Activated naive CD4-positive, alpha-beta T cell treated with anti-CD3 and anti-CD28 coated beads, Interleukin-2, amount 50 U/mL, for 72 hours (primary cell): ENCODE results near the gene FREM1. TPM values are rescaled to one million over a fixed set of nuclear protein-coding genes. Genes with fewer than 3 reads are reported as not detected.

Source experiments
- ATAC-seq, 2 donors: fragments of 150-1000 bp; cut with Tn5 transposase; 2 replicates each; pipeline ENCODE4 v1.10.0; 2021; ENCODE audit warnings: mild to moderate bottlenecking in 2 of 2, moderate library complexity in 2 of 2
- DNase-seq, 2 donors: peaks; one replicate each; pipeline ENCODE4 v3.0.0; 2021 to 2022; ENCODE audit warnings: low spot score in 2 of 2
- H3K27ac Mint-ChIP-seq, 2 donors: one replicate each; pipeline ENCODE4 v1.8.0; 2022; ENCODE audit warnings: mild to moderate bottlenecking in 2 of 2, mixed read lengths in 2 of 2
- H3K36me3 Mint-ChIP-seq, 2 donors: one replicate each; pipeline ENCODE4 v1.8.0; 2022; ENCODE audit warnings: mixed read lengths in 2 of 2
- H3K9me3 Mint-ChIP-seq, 2 donors: one replicate each; pipeline ENCODE4 v1.8.0; 2022; ENCODE audit warnings: mixed read lengths in 2 of 2
- total RNA-seq, 2 donors: library from RNA; stranded (reverse); gene quantifications; one replicate each; pipeline ENCODE4 v1.2.3, GENCODE V29; 2022

The FREM1 gene
- total RNA-seq, 2 donors from 2014 or later, result 0.23 TPM; not detected in 1

DNA sequence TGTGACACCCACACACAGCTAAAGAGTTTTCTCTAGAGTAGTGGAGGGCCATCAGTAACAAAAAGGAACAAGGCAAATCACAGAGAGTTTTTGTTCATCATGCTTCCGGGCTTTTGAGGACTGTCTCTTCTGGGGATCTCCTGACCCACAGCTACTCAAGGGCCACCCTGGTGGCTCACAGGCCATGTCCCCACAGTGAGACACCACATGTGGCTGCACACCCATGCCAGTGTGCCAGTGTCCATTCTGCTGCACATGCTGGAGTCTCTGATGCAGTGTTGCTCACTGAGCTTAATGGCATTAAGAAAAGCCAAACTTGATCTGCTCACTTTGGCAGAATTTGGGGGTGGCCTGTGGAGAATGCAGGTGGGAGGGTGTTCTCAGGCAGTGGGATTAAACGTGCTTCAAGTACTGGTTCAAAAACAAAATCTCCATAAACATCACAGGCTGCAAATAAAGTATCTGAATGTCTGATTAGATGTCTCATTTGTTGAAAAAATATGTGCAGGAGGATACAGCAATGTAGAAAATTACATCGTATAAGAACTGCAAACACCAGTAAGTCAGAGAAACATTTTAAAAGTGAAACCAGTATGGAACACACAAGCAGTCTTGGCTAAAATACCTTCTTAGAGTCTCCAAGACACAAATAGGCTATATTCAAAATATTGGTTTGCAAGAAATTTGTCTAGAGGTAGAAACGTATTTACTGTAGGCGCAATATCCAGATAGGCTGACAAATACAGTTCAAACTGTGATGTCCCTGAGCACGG, 11.0 kb downstream of the FREM1 start:
- no peak for ATAC-seq
- Mint-ChIP-seq H3K27ac (no peak overlapping the region), H3K9me3 (no peaks in the 10 kb centered on the region), H3K36me3 (no peaks in the 10 kb centered on the region)
- no peak for DNase-seq

DNA sequence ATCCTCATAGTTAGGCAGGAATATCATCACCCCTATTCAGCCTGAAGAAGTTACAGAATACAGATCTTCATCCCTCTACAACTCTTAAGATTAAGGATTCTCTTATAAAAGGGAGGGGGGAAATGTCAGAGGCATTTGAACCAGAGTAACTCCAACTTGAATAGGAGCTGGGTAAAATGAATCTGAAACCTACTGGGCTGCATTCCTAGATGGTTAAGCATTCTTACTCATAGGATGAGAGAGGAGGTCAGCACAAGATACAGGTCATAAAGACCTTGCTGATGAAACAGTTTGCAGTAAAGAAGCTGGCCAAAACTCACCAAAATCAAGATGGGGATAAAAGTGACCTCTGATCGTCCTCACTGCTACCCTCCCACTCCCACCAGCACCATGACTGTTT, 14.4 kb downstream of the FREM1 start:
- no peak for ATAC-seq
- no peaks in the 10 kb centered on the region for H3K36me3 Mint-ChIP-seq

DNA sequence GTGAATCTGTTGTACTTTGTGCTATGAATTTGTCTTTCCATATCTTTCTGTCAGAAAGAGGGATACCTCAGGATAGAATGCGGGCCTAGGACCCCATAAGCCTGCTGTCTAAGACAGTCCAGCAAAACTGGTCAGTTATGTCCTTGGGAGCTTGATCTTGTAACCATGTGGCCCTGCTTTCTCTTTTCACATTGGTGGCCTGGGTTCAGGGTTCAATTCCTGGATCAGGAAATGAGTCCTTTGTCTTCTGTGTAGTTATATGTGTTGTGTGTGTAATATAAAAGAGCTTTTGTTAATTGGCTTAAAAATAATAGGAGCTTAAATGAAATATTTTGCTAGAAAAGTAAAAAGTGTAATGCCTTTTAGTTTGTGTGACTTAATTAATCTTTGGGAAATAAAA, 16.9 kb downstream of the FREM1 start:
- Mint-ChIP-seq H3K36me3 (no peaks in the 10 kb centered on the region), H3K9me3 (no peaks in the 10 kb centered on the region), H3K27ac (no peak overlapping the region)
- no peak for ATAC-seq
- DNase-seq, result no peak

More for the DNA sequence above, 14.4 kb downstream of the FREM1 start:
- H3K9me3 Mint-ChIP-seq, result no peaks in the 10 kb centered on the region
- no peak overlapping the region for H3K27ac Mint-ChIP-seq
- no peak for DNase-seq

DNA sequence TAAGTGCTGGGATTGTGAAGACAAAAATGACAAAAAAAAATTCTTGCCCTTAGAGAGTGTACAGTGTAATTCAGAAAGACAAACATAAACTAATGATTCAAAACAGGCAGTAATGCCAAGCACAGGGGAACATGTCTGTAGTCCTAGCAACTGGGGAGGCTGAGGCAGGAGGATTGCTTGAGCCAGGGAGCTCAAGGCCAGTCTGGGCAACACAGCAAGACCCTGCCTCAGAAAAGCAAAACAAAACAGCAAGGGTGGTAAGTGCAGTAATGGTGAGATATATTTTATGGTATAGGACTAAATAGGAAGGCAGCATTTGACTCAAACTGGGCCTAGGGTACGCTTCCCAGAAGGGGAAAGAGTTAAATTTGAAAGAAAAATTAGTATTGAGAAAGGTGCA, 18.9 kb downstream of the FREM1 start:
- ATAC-seq (no peak), DNase-seq (no peak)
- no peaks in the 10 kb centered on the region for H3K36me3 Mint-ChIP-seq
- no peak overlapping the region for H3K27ac Mint-ChIP-seq
- H3K9me3 Mint-ChIP-seq, result no peaks in the 10 kb centered on the region

DNA sequence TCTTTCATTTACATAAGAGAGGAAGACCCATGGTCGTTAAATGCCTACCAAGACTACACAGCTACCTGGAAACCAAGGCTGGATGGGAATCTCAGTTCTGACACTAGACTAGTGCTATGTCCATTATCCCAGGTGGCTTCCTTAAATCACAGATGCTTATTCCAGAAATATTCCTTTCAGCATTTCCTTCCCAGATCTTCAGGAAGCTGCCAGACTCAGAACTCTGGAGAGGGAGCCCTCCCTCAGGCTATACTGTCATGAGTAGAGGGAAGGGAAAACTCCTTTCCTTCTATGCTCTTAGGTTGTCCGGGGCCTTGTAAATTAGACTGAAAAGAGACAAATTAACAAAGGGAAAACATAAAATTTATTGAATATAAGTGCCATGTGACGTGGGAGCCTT, 20.8 kb downstream of the FREM1 start:
- H3K9me3 Mint-ChIP-seq, result no peaks in the 10 kb centered on the region
- ATAC-seq (no peak), DNase-seq (no peak)
- H3K27ac Mint-ChIP-seq, result no peak overlapping the region
- no peaks in the 10 kb centered on the region for H3K36me3 Mint-ChIP-seq

DNA sequence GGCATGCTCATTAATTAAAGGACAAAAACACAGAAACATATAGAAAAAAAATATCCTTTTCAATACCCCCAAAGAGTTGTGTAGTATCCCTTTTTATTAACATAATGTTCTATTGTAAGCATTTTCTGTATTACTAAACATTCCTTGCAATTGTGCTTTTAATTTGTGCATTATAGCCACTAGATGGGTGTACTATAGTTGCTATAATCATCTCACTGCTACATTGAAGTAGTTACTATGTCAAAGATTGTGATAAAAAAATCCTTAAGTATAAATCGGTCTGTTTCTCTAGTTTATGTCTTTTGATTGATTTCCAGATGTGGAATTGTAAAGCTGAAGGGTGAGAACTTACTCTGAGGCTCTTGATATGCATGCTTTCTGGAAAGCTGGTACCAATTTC, 21.4 kb downstream of the FREM1 start:
- ATAC-seq (no peak), DNase-seq (no peak)
- Mint-ChIP-seq H3K9me3 (no peaks in the 10 kb centered on the region), H3K36me3 (no peaks in the 10 kb centered on the region), H3K27ac (no peak overlapping the region)

DNA sequence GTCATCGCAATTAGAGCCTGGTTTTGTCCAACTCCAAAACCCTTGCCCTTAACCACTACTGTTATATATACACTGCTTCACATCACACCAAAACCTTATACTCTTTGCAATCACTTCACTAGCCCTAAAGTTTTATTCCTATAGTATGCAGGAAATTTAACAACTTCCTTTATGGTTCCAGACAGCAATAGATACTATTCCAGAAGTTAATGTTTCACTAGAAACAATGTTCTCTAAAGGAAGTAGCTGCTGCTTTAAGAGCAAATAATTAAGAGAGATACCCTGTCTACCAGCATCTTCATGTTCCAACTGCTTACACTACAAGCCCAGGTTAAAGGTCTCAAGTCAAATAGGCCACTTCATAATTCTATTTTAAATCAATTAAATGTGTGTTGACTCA, 22.0 kb downstream of the FREM1 start:
- no peak overlapping the region for H3K27ac Mint-ChIP-seq
- ATAC-seq (no peak), DNase-seq (no peak)
- H3K36me3 Mint-ChIP-seq, result no peaks in the 10 kb centered on the region
- H3K9me3 Mint-ChIP-seq, result no peaks in the 10 kb centered on the region

DNA sequence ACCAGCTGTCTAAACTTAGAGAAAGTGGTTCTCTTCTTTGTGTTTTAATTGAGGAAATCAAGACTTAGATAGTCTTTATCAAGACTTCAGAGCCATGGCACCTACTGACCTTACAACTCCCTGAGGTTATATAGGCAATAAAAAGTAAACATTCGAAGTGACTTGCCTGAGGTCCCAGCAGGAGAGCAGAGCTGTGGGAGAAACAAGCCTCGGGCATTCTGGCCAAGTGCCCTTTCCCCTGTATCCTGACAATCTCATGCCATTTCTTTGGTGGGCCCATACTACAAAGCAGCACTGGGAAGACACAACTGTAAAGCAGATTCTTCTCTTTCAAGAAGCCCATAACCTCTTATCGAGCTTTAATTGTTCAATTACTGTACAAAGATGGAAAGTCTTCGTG, 23.1 kb downstream of the FREM1 start:
- ATAC-seq (no peak), DNase-seq (no peak)
- Mint-ChIP-seq H3K9me3 (no peaks in the 10 kb centered on the region), H3K36me3 (no peaks in the 10 kb centered on the region), H3K27ac (no peak overlapping the region)

DNA sequence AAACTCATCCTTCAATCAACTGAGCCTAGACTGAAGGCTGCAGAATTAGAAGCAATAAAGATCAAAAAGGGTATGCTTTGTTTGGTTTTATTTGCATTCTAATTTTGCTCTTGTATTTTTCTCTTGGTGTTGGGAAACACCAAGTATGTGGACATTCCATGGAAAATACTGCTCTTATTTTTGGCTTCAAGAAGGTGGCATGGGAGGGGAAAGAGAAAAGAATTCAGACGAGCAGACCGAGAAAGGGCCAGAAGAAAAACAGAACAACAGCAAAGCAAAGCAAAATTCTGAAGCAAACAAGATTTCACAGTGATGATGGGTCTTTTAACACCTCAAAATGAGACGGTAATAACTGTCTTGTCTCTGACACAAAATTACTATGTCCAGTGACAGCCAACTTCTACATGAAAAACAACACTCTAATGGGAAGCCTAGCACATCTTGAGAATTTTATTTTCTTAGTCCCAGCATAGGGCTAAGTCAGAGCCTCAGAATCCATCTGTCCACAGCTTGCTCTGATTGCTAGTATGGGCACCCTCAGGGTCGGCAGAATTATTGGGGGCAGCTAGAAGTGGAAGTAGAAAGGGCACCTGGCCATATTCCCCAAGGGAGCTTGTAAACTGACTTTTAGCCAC, 26.8 kb downstream of the FREM1 start:
- H3K36me3 Mint-ChIP-seq, result no peaks in the 10 kb centered on the region
- no peaks in the 10 kb centered on the region for H3K9me3 Mint-ChIP-seq
- DNase-seq, result no peak
- ATAC-seq, result no peak
- no peak overlapping the region for H3K27ac Mint-ChIP-seq

DNA sequence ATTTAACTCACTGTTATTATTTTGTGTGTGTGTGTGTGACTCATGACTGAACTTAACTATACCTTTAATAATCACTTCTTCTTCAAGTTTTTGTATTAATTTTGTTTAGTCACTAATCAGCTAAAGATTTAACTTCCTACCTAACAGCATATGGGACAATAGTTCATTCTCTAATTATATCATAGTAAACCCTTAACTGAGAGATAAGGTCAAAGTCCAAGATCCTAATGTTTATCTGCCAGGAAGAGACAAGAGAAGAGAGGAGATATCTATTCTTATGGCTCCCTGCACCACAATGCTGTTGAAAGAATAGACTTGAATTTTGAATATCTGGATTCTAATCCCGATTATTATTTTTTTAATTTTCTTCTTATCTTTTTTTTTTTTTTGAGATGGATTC, 28.1 kb downstream of the FREM1 start:
- no peak overlapping the region for H3K27ac Mint-ChIP-seq
- no peak for ATAC-seq
- DNase-seq, result no peak
- no peaks in the 10 kb centered on the region for H3K36me3 Mint-ChIP-seq
- no peaks in the 10 kb centered on the region for H3K9me3 Mint-ChIP-seq

DNA sequence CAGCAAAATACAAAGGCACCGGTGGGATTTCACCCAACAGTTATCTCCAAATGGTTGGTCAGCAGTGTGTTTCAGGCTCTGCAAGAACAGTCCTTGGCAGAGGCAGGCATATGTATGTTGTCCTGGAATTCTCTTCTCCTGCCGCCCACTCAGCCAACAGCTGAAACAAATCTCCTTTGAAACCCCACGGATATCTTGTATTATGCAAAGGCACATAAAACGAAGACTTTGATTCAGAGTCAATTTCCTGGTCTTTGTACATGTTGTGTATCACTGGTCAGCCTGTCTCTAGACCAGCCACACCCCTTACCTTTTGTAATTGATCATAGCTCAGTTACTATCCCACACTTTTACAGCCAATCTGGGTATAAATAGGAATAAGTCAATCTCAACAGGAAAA, 29.2 kb downstream of the FREM1 start:
- Mint-ChIP-seq H3K27ac (no peak overlapping the region), H3K36me3 (no peaks in the 10 kb centered on the region), H3K9me3 (no peaks in the 10 kb centered on the region)
- ATAC-seq (no peak), DNase-seq (no peak)

DNA sequence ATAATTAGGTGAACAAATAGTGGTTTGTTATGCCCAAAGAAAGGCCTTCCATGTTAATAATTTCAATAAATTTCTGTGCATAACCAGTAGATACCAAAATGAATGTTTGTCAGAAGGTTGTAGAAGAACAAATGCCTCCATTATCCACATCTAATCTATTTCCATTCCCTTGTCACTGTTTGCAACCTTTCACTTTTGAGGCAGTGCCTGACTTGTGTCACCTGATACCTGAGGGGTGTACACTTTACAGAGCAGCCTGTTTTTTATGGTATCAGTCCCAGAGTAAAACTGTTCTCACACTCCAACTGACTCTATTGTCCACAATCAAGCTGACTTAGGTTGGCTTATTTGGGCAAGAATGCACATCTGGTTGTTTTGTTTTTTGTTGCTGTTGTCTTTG, 40.1 kb downstream of the FREM1 start:
- Mint-ChIP-seq H3K36me3 (no peaks in the 10 kb centered on the region), H3K9me3 (no peaks in the 10 kb centered on the region), H3K27ac (no peak overlapping the region)
- ATAC-seq, result no peak
- no peak for DNase-seq

DNA sequence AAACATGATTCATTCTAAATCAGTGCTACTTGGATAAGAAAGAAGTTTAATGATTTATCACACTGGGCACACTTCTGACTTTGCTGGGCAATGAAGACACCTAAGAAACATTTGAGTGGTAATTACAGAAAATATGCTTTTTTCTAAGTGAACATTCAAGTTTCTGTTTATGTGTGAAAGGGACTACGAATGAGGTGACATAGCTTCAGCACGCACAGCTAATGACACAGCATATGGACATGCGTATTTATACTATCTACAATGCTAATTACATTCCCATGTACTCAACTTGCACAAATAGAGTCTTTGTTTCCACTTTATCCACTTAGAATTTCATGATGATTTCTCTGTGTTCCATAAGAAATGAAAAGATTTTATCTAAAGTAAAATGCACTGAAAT, 40.6 kb downstream of the FREM1 start:
- H3K36me3 Mint-ChIP-seq, result no peaks in the 10 kb centered on the region
- no peak for DNase-seq

DNA sequence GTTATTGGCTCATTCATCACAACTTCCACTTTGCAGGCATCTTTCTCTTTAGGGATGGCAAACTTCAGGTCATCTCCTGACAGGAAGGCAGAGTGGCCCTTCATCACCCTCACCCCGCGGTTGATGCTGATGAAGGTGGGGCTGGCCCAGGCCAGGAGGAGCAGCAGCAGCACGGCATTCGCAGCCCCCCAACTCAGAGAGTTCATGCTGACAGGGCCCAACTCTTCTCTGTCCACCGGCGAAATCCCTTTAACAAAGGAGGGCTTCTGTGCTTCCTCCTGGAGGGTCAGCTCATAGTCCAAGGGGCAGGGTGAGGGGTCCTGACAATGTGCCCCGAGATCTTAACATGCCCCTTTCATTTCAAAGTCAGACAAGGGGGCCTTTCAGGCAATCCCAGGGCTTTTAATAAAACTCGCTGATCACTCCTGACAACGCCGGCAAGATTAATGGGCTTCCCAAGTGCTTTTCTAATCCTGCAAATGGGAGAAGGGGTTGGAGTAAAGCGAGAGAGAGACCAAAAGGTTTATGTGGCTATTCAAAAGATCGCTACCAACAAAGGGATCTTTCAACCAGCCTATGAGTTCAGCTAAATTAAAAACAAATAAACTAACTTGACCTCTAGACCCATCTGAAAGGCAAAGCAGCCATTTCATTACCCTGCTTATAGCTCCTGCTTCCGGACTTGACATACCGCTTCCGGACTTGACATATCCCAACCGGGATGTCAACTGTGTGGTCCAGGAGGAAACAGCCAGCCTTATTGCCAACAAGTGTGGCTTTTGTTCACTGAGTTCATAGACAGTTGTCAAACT, 41.2 kb downstream of the FREM1 start:
- Mint-ChIP-seq H3K36me3 (no peaks in the 10 kb centered on the region), H3K27ac (no peak overlapping the region), H3K9me3 (no peaks in the 10 kb centered on the region)
- no peak for DNase-seq
- no peak for ATAC-seq

More for the DNA sequence above, 40.6 kb downstream of the FREM1 start:
- ATAC-seq, result no peak
- Mint-ChIP-seq H3K27ac (no peak overlapping the region), H3K9me3 (no peaks in the 10 kb centered on the region)

DNA sequence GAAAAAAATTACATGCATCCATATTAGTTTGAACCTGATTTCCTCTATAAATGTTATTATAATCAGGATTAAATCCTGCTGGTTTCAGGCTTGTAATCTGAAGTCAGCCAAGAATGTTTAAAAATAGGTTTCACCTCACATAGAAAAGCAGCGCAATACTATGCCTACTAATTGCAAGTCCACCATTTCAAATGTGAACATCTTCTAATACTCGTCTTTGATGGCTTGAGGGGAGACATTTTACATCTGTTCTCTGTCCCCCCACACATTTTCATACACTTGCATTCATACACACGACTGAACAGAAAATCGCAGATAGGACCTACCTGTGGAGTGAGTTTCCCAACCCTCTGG, 41.8 kb downstream of the FREM1 start:
- ATAC-seq, result no peak
- H3K9me3 Mint-ChIP-seq, result no peaks in the 10 kb centered on the region
- no peaks in the 10 kb centered on the region for H3K36me3 Mint-ChIP-seq
- H3K27ac Mint-ChIP-seq, result no peak overlapping the region
- DNase-seq, result no peak

DNA sequence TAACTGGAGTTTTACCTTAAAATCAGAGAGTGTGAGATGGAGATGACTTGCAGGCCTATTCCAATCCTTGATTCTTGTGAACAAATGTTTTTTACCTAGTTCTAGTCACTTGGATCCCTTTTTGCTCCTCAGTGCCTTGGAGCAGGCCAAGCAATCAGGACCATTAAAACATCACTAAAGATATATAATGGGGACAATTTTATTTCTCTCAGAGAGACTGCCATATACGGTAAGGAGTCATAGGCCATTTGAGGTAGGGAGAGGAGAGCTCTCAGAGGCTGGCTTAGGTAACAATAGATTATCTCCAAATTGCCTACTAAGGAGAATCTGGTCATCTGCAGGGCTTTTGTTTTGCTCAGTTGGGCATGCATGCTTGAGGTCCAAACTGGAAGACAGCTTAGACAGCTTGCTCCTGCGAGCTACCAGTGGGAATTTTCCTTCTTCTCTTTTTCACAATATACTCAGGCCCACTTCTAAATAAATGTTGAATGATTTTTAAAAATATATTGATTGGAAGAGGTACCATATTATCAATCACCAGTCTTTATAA, 44.0 kb downstream of the FREM1 start:
- ATAC-seq (no peak), DNase-seq (no peak)
- no peaks in the 10 kb centered on the region for H3K36me3 Mint-ChIP-seq
- H3K27ac Mint-ChIP-seq, result no peak overlapping the region
- no peaks in the 10 kb centered on the region for H3K9me3 Mint-ChIP-seq

DNA sequence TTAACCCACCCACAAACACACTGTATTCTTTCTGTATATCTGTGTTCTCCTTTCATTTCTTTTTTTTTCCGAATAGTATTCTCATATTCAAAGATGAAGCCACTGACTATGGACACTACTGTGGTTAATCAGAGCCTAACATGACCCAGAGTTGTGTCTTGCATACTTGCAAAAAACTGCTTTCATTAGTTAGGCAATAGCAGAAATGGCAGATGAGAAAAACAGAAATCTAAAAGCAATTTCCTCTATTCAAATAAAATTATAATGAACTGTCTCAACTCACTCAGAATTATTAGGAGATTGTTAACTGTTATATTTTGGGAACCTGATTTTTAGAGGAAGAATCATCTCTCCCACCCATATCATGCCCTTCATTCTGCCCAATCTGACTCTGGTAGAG, 45.9 kb downstream of the FREM1 start:
- H3K9me3 Mint-ChIP-seq, result no peaks in the 10 kb centered on the region
- DNase-seq (no peak), ATAC-seq (no peak)

More for the DNA sequence above, 45.9 kb downstream of the FREM1 start:
- H3K36me3 Mint-ChIP-seq, result no peaks in the 10 kb centered on the region
- H3K27ac Mint-ChIP-seq, result no peak overlapping the region
